K562 (cell line): ENCODE results near the gene IFT81. TPM values are rescaled to one million over a fixed set of nuclear protein-coding genes. Genes with fewer than 3 reads are reported as not detected.

Experiments used
- AFF1 ChIP-seq, 2 experiments: fragments of 450-650 bp; IDR thresholded peaks; 2 replicates each; pipeline ENCODE4 v1.6.1; 2018; ENCODE audit warnings: mild to moderate bottlenecking in 2 of 2, low read depth in 1 of 2; ENCODE audit not compliant: partially characterized antibody in 2 of 2
- ATF1 ChIP-seq, 2 experiments: fragments of 450-650 bp in 1 of 2; IDR thresholded peaks; 2 replicates each; pipeline ENCODE4 v1.6.1; 2016; ENCODE audit warnings: missing compliant biosample characterization in 1 of 2, missing genetic modification characterization in 1 of 2
- CHCHD3 ChIP-seq: fragments of 250-450 bp; sonication (Bioruptor Pico); IDR thresholded peaks from 2 replicates; pipeline ENCODE4 v2.1.2; 2022; ENCODE audit warnings: mild to moderate bottlenecking
- CREM ChIP-seq: IDR thresholded peaks from 2 replicates; pipeline ENCODE4 v1.6.1; 2014; ENCODE audit warnings: antibody characterized with exemption, low read depth
- ETS2 ChIP-seq: IDR thresholded peaks from 2 replicates; pipeline ENCODE4 v1.6.1; 2016; ENCODE audit warnings: borderline replicate concordance, missing genetic modification characterization, mild to moderate bottlenecking, moderate library complexity, missing compliant biosample characterization; ENCODE audit not compliant: poor library complexity, severe bottlenecking
- GABPA ChIP-seq: fragments of 200-800 bp; sonication (Bioruptor generic); conservative IDR thresholded peaks from 2 replicates; pipeline ENCODE4 v1.6.1; 2016; ENCODE audit warnings: low read depth, missing genetic modification characterization, missing compliant biosample characterization
- HDAC2 ChIP-seq: fragments of 450-650 bp; IDR thresholded peaks from 2 replicates; pipeline ENCODE4 v1.6.1; 2016; ENCODE audit warnings: mild to moderate bottlenecking
- MTA3 ChIP-seq: fragments of 450-650 bp; formaldehyde crosslinking; IDR thresholded peaks from 2 replicates; pipeline ENCODE4 v1.6.1; 2017; ENCODE audit warnings: mild to moderate bottlenecking, borderline replicate concordance
- NCOA2 ChIP-seq, 2 experiments: fragments of 450-650 bp; IDR thresholded peaks; 2 replicates each; pipeline ENCODE4 v1.6.1; 2018; ENCODE audit warnings: mild to moderate bottlenecking in 2 of 2, moderate library complexity in 1 of 2; ENCODE audit not compliant: partially characterized antibody in 2 of 2
- NFIC ChIP-seq: fragments of 450-650 bp; IDR thresholded peaks from 2 replicates; pipeline ENCODE4 v1.6.1; 2017; ENCODE audit warnings: mild to moderate bottlenecking, inconsistent platforms
- RB1 ChIP-seq: fragments of 450-650 bp; IDR thresholded peaks from 2 replicates; pipeline ENCODE4 v1.6.1; 2017; ENCODE audit warnings: low read depth, mild to moderate bottlenecking
- SIX5 ChIP-seq, 2 experiments: IDR thresholded peaks; 2 replicates each; pipeline ENCODE4 v1.6.1; 2011; ENCODE audit warnings: low read length in 2 of 2, borderline replicate concordance in 1 of 2, low read depth in 1 of 2, mild to moderate bottlenecking in 1 of 2, moderate library complexity in 1 of 2; ENCODE audit not compliant: insufficient read depth in 1 of 2
- SMAD4 ChIP-seq: fragments of 250-450 bp; sonication (Bioruptor Pico); conservative IDR thresholded peaks from 2 replicates; pipeline ENCODE4 v1.8.0; 2021; ENCODE audit warnings: inconsistent platforms, mild to moderate bottlenecking, moderate library complexity
- SMARCB1 ChIP-seq: IDR thresholded peaks from 2 replicates; pipeline ENCODE4 v1.6.1; 2011; ENCODE audit warnings: improper control_type of control experiment, low read depth; ENCODE audit not compliant: insufficient read length
- TAF15 ChIP-seq: fragments of 200-400 bp; formaldehyde crosslinking; IDR thresholded peaks from 2 replicates; pipeline ENCODE4 v1.6.1; 2017; ENCODE audit warnings: mild to moderate bottlenecking, low read depth, low read length, moderate library complexity
- TAF7 ChIP-seq: fragments of 450-650 bp; IDR thresholded peaks from 2 replicates; pipeline ENCODE4 v1.6.1; 2016; ENCODE audit warnings: missing genetic modification characterization, missing compliant biosample characterization
- TEAD1 ChIP-seq, 2 experiments: fragments of 450-650 bp in 1 of 2; sonication (generic) in 1 of 2; formaldehyde crosslinking; IDR thresholded peaks; 2 replicates each; pipeline versions ENCODE4 v1.4.0 to v1.8.0; 2020 to 2022; ENCODE audit warnings: mild to moderate bottlenecking in 2 of 2, missing genetic modification reagents in 1 of 2
- YY1 ChIP-seq, 3 experiments: IDR thresholded peaks; 2 replicates each; pipeline ENCODE4 v1.6.1; 2011; ENCODE audit warnings: low read length in 2 of 3, mild to moderate bottlenecking in 2 of 3, moderate library complexity in 2 of 3, borderline replicate concordance in 1 of 3, control low read depth in 1 of 3, low read depth in 1 of 3; ENCODE audit not compliant: insufficient read depth in 3 of 3, insufficient replicate concordance in 2 of 3, control insufficient read depth in 1 of 3, insufficient read length in 1 of 3; ENCODE audit errors: extremely low read depth in 1 of 3
- ZNF253 ChIP-seq: fragments of 250-450 bp; sonication (Bioruptor Pico); conservative IDR thresholded peaks from 2 replicates; pipeline ENCODE4 v1.6.1; 2021; ENCODE audit warnings: mild to moderate bottlenecking
- ZNF699 ChIP-seq: fragments of 250-450 bp; sonication (Bioruptor Pico); IDR thresholded peaks from 2 replicates; pipeline ENCODE4 v1.8.0; 2021; ENCODE audit warnings: mild to moderate bottlenecking, moderate library complexity; ENCODE audit not compliant: insufficient replicate concordance
- ZSCAN32 ChIP-seq: fragments of 450-650 bp; formaldehyde crosslinking; IDR thresholded peaks from 2 replicates; pipeline ENCODE4 v1.4.0; 2020; ENCODE audit warnings: mild to moderate bottlenecking, moderate library complexity
- polyA plus RNA-seq, 8 experiments: library from polyadenylated mRNA; depleted of rRNA in 4 of 8; stranded (reverse) in 5 of 8; unstranded in 3 of 8; fragments of >200 nt; fragmentation: Nextera tagmentation in 2 of 8; fragmentation: Illumina TruSeq in 1 of 8; extraction: Ambion mirVana in 2 of 8; extraction: Trizol in 1 of 8; gene quantifications; 2 replicates each; pipeline versions ENCODE4 v1.2.1 to v1.2.3, GENCODE V29; 2011 to 2014; ENCODE audit warnings: inconsistent platforms in 1 of 8, missing spikeins in 1 of 8
- total RNA-seq, 7 experiments: library from RNA; depleted of rRNA in 6 of 7; stranded (reverse); fragments of >200 nt in 6 of 7; fragmentation: Illumina TruSeq in 2 of 7; extraction: Trizol in 2 of 7; gene quantifications; 2 replicates each; pipeline versions ENCODE4 v1.2.1 to v1.2.3, GENCODE V29; 2011 to 2021; ENCODE audit warnings: low replicate concordance in 1 of 7
- TF ChIP-seq, protein P1 (sequence below): fragments of 450-650 bp; IDR thresholded peaks from 2 replicates; pipeline ENCODE4 v1.6.1; 2017; ENCODE audit warnings: mild to moderate bottlenecking, moderate library complexity

The IFT81 gene
- total and polyA plus RNA-seq, 9 of the 15 experiments (the other 6 are each of a cell fraction or from before 2014, with no cell fraction given), result 2.8 to 11.9 (median 7.9) TPM

GRCh38 chr12:110107369-110108281 is 16.5 kb upstream of the IFT81 start (continued):
- no peak for TF ChIP-seq AFF1 (IDR thresholded peaks at IDR 0.05; ENCODE audit: low read depth in 1 of 2, partially characterized antibody in 2 of 2)
- no peak for TF ChIP-seq HDAC2
- no peak for TF ChIP-seq RB1
- no peak for TF ChIP-seq CHCHD3
- TF ChIP-seq ATF1 (CRISPR knock-in tag; IDR thresholded peaks at IDR 0.05), result no peak
- TF ChIP-seq ATF1 (tag; IDR thresholded peaks at IDR 0.05), result peak; percentile 23; the same call in 1 of the 2 replicates
- TF ChIP-seq SMARCB1, result no peak
- TF ChIP-seq TEAD1 (CRISPR knock-in tag; IDR thresholded peaks at IDR 0.05), result no peak
- TF ChIP-seq TAF7 (tag), result no peak
- TF ChIP-seq NCOA2 (IDR thresholded peaks at IDR 0.05; ENCODE audit: partially characterized antibody in 2 of 2), result no peak
- TF ChIP-seq, protein P1, sequence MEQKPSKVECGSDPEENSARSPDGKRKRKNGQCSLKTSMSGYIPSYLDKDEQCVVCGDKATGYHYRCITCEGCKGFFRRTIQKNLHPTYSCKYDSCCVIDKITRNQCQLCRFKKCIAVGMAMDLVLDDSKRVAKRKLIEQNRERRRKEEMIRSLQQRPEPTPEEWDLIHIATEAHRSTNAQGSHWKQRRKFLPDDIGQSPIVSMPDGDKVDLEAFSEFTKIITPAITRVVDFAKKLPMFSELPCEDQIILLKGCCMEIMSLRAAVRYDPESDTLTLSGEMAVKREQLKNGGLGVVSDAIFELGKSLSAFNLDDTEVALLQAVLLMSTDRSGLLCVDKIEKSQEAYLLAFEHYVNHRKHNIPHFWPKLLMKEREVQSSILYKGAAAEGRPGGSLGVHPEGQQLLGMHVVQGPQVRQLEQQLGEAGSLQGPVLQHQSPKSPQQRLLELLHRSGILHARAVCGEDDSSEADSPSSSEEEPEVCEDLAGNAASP, result no peak
- no peak for TF ChIP-seq ETS2
- TF ChIP-seq GABPA, result no peak
- TF ChIP-seq MTA3, result no peak
- TF ChIP-seq ZNF699, result no peak
- TF ChIP-seq YY1 (IDR thresholded peaks at IDR 0.05; ENCODE audit: borderline replicate concordance in 1 of 3, control insufficient read depth in 1 of 3, extremely low read depth in 1 of 3, insufficient read depth in 3 of 3, insufficient read length in 1 of 3, insufficient replicate concordance in 2 of 3, low read depth in 1 of 3, low read length in 2 of 3), result no peak
- no peak for TF ChIP-seq ZSCAN32
- no peak for TF ChIP-seq SIX5 (IDR thresholded peaks at IDR 0.05; ENCODE audit: borderline replicate concordance in 1 of 2, insufficient read depth in 1 of 2, low read depth in 1 of 2, low read length in 2 of 2)
- TF ChIP-seq TAF15, result no peak
- peak; percentile 42 for TF ChIP-seq NFIC
- no peak for TF ChIP-seq SMAD4 (CRISPR knock-in tag)
- TF ChIP-seq CREM, result 0 out of 2 replicates have a peak, but pooled peaks have one; percentile 46
- no peak for TF ChIP-seq ZNF253 (CRISPR knock-in tag)
